Measurements from ENCODE around the gene PLCZ1.
"Not testable (repeated sequence)": the region's sequence is repeated elsewhere in the genome, so short reads cannot be mapped to it uniquely, and the experiment has no call there.

- TF ChIP-seq EZH2 (IDR thresholded peaks at IDR 0.05; ENCODE audit: low read depth, unreplicated experiment); CTCF (conservative IDR thresholded peaks at IDR 0.05; ENCODE audit: low read depth in 2 of 2); POLR2AphosphoS5 (IDR thresholded peaks at IDR 0.05; ENCODE audit: low read depth); EZH2phosphoT487 (IDR thresholded peaks at IDR 0.05; ENCODE audit: unreplicated experiment); ZNF114 (CRISPR knock-in tag; IDR thresholded peaks at IDR 0.05); REST (IDR thresholded peaks at IDR 0.05; ENCODE audit: unreplicated experiment); STAT1 (IDR thresholded peaks at IDR 0.05; ENCODE audit: unreplicated experiment); CREB1 (CRISPR knock-in tag; IDR thresholded peaks at IDR 0.05; ENCODE audit: low read depth); NANOG (IDR thresholded peaks at IDR 0.05; ENCODE audit: borderline replicate concordance): not testable (repeated sequence)
- TF ChIP-seq, protein P1, sequence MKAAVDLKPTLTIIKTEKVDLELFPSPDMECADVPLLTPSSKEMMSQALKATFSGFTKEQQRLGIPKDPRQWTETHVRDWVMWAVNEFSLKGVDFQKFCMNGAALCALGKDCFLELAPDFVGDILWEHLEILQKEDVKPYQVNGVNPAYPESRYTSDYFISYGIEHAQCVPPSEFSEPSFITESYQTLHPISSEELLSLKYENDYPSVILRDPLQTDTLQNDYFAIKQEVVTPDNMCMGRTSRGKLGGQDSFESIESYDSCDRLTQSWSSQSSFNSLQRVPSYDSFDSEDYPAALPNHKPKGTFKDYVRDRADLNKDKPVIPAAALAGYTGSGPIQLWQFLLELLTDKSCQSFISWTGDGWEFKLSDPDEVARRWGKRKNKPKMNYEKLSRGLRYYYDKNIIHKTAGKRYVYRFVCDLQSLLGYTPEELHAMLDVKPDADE (IDR thresholded peaks at IDR 0.05) = not testable (repeated sequence)
These were observed 47.7 kb upstream of the PLCZ1 start for GRCh38 chr12:18785465-18785864.

Measured in GM23338 (cell line).